WTC11 (cell line): Measurements from ENCODE around the gene VKORC1. TPM values are rescaled to one million over a fixed set of nuclear protein-coding genes. Genes with fewer than 3 reads are reported as not detected.

Experiments
- ATAC-seq: fragments of 200-7000 bp; cut with Tn5 transposase; 2 replicates; pipeline ENCODE4 v1.10.0; 2021; ENCODE audit warnings: mild to moderate bottlenecking, moderate library complexity
- CTCF ChIA-PET: fragments of 300-600 bp; sonication (Branson Sonifier 250); formaldehyde crosslinking; loops from one replicate; lab custom pipeline; 2021; ENCODE audit warnings: antibody characterized with exemption; lab: Charles Lee
- POLR2A ChIA-PET: fragments of 350-600 bp; sonication (Branson Sonifier 250); formaldehyde crosslinking; loops from one replicate; lab custom pipeline; 2021; ENCODE audit warnings: antibody characterized with exemption; lab: Charles Lee
- DNase-seq: peaks from one replicate; pipeline ENCODE4 v3.0.0; 2021; ENCODE audit warnings: low spot score
- H3K27ac Mint-ChIP-seq: 2 replicates; pipeline ENCODE4 v1.8.0; 2021; ENCODE audit warnings: mixed read lengths
- H3K27me3 Mint-ChIP-seq: 2 replicates; pipeline ENCODE4 v1.8.0; 2021; ENCODE audit warnings: low read depth, mild to moderate bottlenecking, moderate library complexity, mixed read lengths
- H3K36me3 Mint-ChIP-seq: 2 replicates; pipeline ENCODE4 v1.8.0; 2021; ENCODE audit warnings: mixed read lengths
- H3K4me1 Mint-ChIP-seq: 2 replicates; pipeline ENCODE4 v1.8.0; 2022; ENCODE audit warnings: mixed read lengths
- H3K4me3 Mint-ChIP-seq: 2 replicates; pipeline ENCODE4 v1.8.0; 2021; ENCODE audit warnings: mild to moderate bottlenecking, moderate library complexity, mixed read lengths
- H3K9me3 Mint-ChIP-seq: 2 replicates; pipeline ENCODE4 v1.8.0; 2021; ENCODE audit warnings: mixed read lengths
- CBFB ChIP-seq: sonication (generic); formaldehyde crosslinking; IDR thresholded peaks from 2 replicates; pipeline ENCODE4 v1.8.1; 2022; ENCODE audit warnings: mild to moderate bottlenecking, low read depth, missing genetic modification reagents
- ERG ChIP-seq: fragments of 250-450 bp; sonication (Bioruptor Pico); IDR thresholded peaks from 2 replicates; pipeline ENCODE4 v1.8.0; 2021; ENCODE audit warnings: mild to moderate bottlenecking
- FOXJ3 ChIP-seq: sonication (generic); formaldehyde crosslinking; IDR thresholded peaks from 2 replicates; pipeline ENCODE4 v1.9.0; 2021; ENCODE audit warnings: missing genetic modification reagents, mild to moderate bottlenecking, borderline replicate concordance
- JAZF1 ChIP-seq: fragments of 250-450 bp; sonication (Bioruptor Pico); IDR thresholded peaks from 2 replicates; pipeline ENCODE4 v1.9.0; 2021; ENCODE audit warnings: moderate library complexity, mild to moderate bottlenecking, inconsistent platforms
- NFYB ChIP-seq: sonication (generic); formaldehyde crosslinking; conservative IDR thresholded peaks from 2 replicates; pipeline ENCODE4 v1.8.0; 2022; ENCODE audit warnings: low read depth, missing genetic modification reagents
- PRDM15 ChIP-seq: sonication (generic); formaldehyde crosslinking; IDR thresholded peaks from 2 replicates; pipeline ENCODE4 v1.8.0; 2022; ENCODE audit warnings: missing genetic modification reagents
- PREB ChIP-seq: sonication (generic); formaldehyde crosslinking; IDR thresholded peaks from 2 replicates; pipeline ENCODE4 v1.8.1; 2022; ENCODE audit warnings: mild to moderate bottlenecking, missing genetic modification reagents, moderate library complexity, borderline replicate concordance
- PRRX2 ChIP-seq: fragments of 250-450 bp; sonication (Bioruptor Pico); IDR thresholded peaks from 2 replicates; pipeline ENCODE4 v1.8.0; 2021; ENCODE audit warnings: mild to moderate bottlenecking
- TCF7 ChIP-seq: sonication (generic); formaldehyde crosslinking; IDR thresholded peaks from 2 replicates; pipeline ENCODE4 v1.8.0; 2022; ENCODE audit warnings: mild to moderate bottlenecking, low read depth, missing genetic modification reagents, moderate library complexity
- ZBTB21 ChIP-seq: sonication (generic); formaldehyde crosslinking; IDR thresholded peaks from 2 replicates; pipeline ENCODE4 v1.8.1; 2023; ENCODE audit warnings: mild to moderate bottlenecking, missing genetic modification reagents, borderline replicate concordance
- ZMAT4 ChIP-seq: fragments of 250-450 bp; sonication (Bioruptor Pico); IDR thresholded peaks from 2 replicates; pipeline ENCODE4 v1.9.0; 2021; ENCODE audit warnings: mild to moderate bottlenecking
- ZNF121 ChIP-seq: sonication (generic); formaldehyde crosslinking; IDR thresholded peaks from 2 replicates; pipeline ENCODE4 v1.8.0; 2023; ENCODE audit warnings: missing genetic modification reagents
- ZNF138 ChIP-seq: sonication (generic); formaldehyde crosslinking; conservative IDR thresholded peaks from 2 replicates; pipeline ENCODE4 v1.8.1; 2022; ENCODE audit warnings: mild to moderate bottlenecking, moderate library complexity, missing genetic modification reagents
- ZNF232 ChIP-seq: sonication (generic); formaldehyde crosslinking; IDR thresholded peaks from 2 replicates; pipeline ENCODE4 v1.8.0; 2022; ENCODE audit warnings: mild to moderate bottlenecking, missing genetic modification reagents
- ZNF416 ChIP-seq: fragments of 250-450 bp; sonication (Bioruptor Pico); IDR thresholded peaks from 2 replicates; pipeline ENCODE4 v1.9.0; 2021; ENCODE audit warnings: mild to moderate bottlenecking, inconsistent platforms
- ZNF425 ChIP-seq: fragments of 250-450 bp; sonication (Bioruptor Pico); conservative IDR thresholded peaks from 2 replicates; pipeline ENCODE4 v1.9.0; 2021; ENCODE audit warnings: mild to moderate bottlenecking
- ZNF532 ChIP-seq: fragments of 250-450 bp; sonication (Bioruptor Pico); IDR thresholded peaks from 2 replicates; pipeline ENCODE4 v1.9.0; 2021; ENCODE audit warnings: mild to moderate bottlenecking, borderline replicate concordance
- total RNA-seq: library from RNA; stranded (reverse); gene quantifications from 3 replicates; pipeline ENCODE4 v1.2.3, GENCODE V29; 2021

Gene VKORC1
- total RNA-seq, 1 experiment from 2014 or later, result 85.7 TPM

GRCh38 chr16:31071861-31072260 lies 22.7 kb downstream of the VKORC1 start:
- POLR2A ChIA-PET, result no interaction called here
- CTCF ChIA-PET, result interaction anchor here (0.5 to 2.0 kb wide), 3 partner anchors 30 to 87 kb away, joined by 3 to 6 read pairs (median 5); partner anchors contain the start of gene HSD3B7
- DNase-seq, result no peak
- Mint-ChIP-seq H3K9me3 (no peaks in the 10 kb centered on the region), H3K27ac (peak overlapping the region; percentile 89; the same call in 1 of the 2 replicates), H3K36me3 (no peaks in the 10 kb centered on the region; the same call in 1 of the 2 replicates), H3K27me3 (no peaks in the 10 kb centered on the region), H3K4me1 (peaks cover 19% of the 10 kb centered on the region), H3K4me3 (peak overlapping the region; percentile 99)
- TF ChIP-seq PRRX2 (no peak), PRDM15 (CRISPR knock-in tag) (no peak), ERG (CRISPR knock-in tag) (no peak), CBFB (CRISPR knock-in tag) (no peak), ZNF425 (CRISPR knock-in tag) (no peak), ZNF121 (CRISPR knock-in tag) (no peak), JAZF1 (CRISPR knock-in tag) (no peak), ZNF138 (CRISPR knock-in tag) (no peak), ZMAT4 (CRISPR knock-in tag) (no peak), FOXJ3 (CRISPR knock-in tag) (no peak), ZNF232 (no peak)
- ATAC-seq, result no peak

GRCh38 chr16:31067342-31067741 lies 27.3 kb downstream of the VKORC1 start:
- CTCF ChIA-PET, result interaction anchor here (2.2 to 2.4 kb wide), 2 partner anchors 25 to 82 kb away, joined by 6 to 10 read pairs; partner anchors contain the start of gene HSD3B7
- TF ChIP-seq NFYB (no peak), ZNF416 (no peak)
- TF ChIP-seq, all 79 proteins: peak for 0
- H3K4me1 Mint-ChIP-seq, result peaks cover 8% of the 10 kb centered on the region
- no peak for DNase-seq
- H3K9me3 Mint-ChIP-seq, result no peaks in the 10 kb centered on the region
- H3K27me3 Mint-ChIP-seq, result no peaks in the 10 kb centered on the region
- H3K4me3 Mint-ChIP-seq, result no peak overlapping the region
- POLR2A ChIA-PET, result no interaction called here
- no peak overlapping the region for H3K27ac Mint-ChIP-seq
- ATAC-seq, result no peak
- peaks cover 17% of the 10 kb centered on the region for H3K36me3 Mint-ChIP-seq

GRCh38 chr16:31064882-31065461 lies 29.6 kb downstream of the VKORC1 start:
- Mint-ChIP-seq H3K27me3 (no peaks in the 10 kb centered on the region), H3K4me3 (no peak overlapping the region), H3K4me1 (no peaks in the 10 kb centered on the region), H3K36me3 (peaks cover 23% of the 10 kb centered on the region), H3K9me3 (no peaks in the 10 kb centered on the region), H3K27ac (peak overlapping the region; percentile 20; the same call in 1 of the 2 replicates)
- DNase-seq (no peak), ATAC-seq (no peak)
- POLR2A ChIA-PET, result no interaction called here
- CTCF ChIA-PET, result interaction anchor here (1.8 kb wide), 1 partner anchor 80 kb away, joined by 6 read pairs; the partner anchor contains the start of gene HSD3B7
- TF ChIP-seq ZBTB21 (CRISPR knock-in tag) (no peak), TCF7 (CRISPR knock-in tag) (no peak), PREB (CRISPR knock-in tag) (no peak), ZNF532 (CRISPR knock-in tag) (no peak)
